ENCODE measurements around the gene PAX9.

GRCh38 chr14:36723530-36723929, 61.9 kb downstream of the PAX9 start:
- TF ChIP-seq EZH2 (IDR thresholded peaks at IDR 0.05; ENCODE audit: insufficient read depth, low read length) (no peak), CTCF (IDR thresholded peaks at IDR 0.05; ENCODE audit: insufficient read depth, low read depth, low read length) (no peak)
